Tibial nerve (tissue), 4 donors: Measurements from ENCODE around the gene COL27A1.

ENCODE experiments used
- EP300 ChIP-seq, 2 donors: sonication (generic); formaldehyde crosslinking; IDR thresholded peaks; one replicate each; pipeline ENCODE4 v1.6.1; 2017; ENCODE audit warnings: antibody characterized with exemption in 2 of 2, mild to moderate bottlenecking in 1 of 2
- POLR2A ChIP-seq, 2 donors: fragments of 450-650 bp; IDR thresholded peaks; one replicate each; pipeline ENCODE4 v1.6.1; 2017; ENCODE audit warnings: antibody characterized with exemption in 2 of 2, mild to moderate bottlenecking in 2 of 2, moderate library complexity in 2 of 2
- TF ChIP-seq, protein P1 (sequence below), 5 experiments: fragments of 200-600 bp in 3 of 5; fragments of 450-650 bp in 2 of 5; sonication (generic) in 3 of 5; IDR thresholded peaks; one replicate each; pipeline ENCODE4 v1.5.1; 2016 to 2019; ENCODE audit warnings: antibody characterized with exemption in 5 of 5, mild to moderate bottlenecking in 3 of 5, moderate library complexity in 2 of 5

GRCh38 chr9:114117996-114118830 is 37.1 kb upstream of the COL27A1 start:
- TF ChIP-seq, protein P1, sequence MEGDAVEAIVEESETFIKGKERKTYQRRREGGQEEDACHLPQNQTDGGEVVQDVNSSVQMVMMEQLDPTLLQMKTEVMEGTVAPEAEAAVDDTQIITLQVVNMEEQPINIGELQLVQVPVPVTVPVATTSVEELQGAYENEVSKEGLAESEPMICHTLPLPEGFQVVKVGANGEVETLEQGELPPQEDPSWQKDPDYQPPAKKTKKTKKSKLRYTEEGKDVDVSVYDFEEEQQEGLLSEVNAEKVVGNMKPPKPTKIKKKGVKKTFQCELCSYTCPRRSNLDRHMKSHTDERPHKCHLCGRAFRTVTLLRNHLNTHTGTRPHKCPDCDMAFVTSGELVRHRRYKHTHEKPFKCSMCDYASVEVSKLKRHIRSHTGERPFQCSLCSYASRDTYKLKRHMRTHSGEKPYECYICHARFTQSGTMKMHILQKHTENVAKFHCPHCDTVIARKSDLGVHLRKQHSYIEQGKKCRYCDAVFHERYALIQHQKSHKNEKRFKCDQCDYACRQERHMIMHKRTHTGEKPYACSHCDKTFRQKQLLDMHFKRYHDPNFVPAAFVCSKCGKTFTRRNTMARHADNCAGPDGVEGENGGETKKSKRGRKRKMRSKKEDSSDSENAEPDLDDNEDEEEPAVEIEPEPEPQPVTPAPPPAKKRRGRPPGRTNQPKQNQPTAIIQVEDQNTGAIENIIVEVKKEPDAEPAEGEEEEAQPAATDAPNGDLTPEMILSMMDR (IDR thresholded peaks at IDR 0.05): no peak
- TF ChIP-seq POLR2A (IDR thresholded peaks at IDR 0.05) (no peak), EP300 (IDR thresholded peaks at IDR 0.05) (peak in 1 of 2 donors; percentile 10)
